ENCODE data around the gene ZBTB20. TPM values are rescaled to one million over a fixed set of nuclear protein-coding genes. Genes with fewer than 3 reads are reported as not detected.

ZBTB20 gene
- total RNA-seq, 1 donor from 2014 or later, result 30.4 TPM

GRCh38 chr3:114294940-114295480 is 852.1 kb downstream of the ZBTB20 start:
- H3K4me3 Mint-ChIP-seq, result no peak overlapping the region
- no peak for DNase-seq (ENCODE audit: low spot score in 2 of 2, unreplicated experiment in 2 of 2)

GRCh38 chr3:114293838-114294535 is 853.1 kb downstream of the ZBTB20 start, which contains the start of gene TIGIT:
Gene TIGIT (plus strand): TSS chr3:114294028. CDS start chr3:114294062, 34 bp downstream.
- no peak within 1 kb of the TSS for H3K4me3 Mint-ChIP-seq
- H3K27ac Mint-ChIP-seq, result no peak within 1 kb of the TSS
- no peak for TF ChIP-seq CTCF (IDR thresholded peaks at IDR 0.05; ENCODE audit: unreplicated experiment)
- H3K36me3 Mint-ChIP-seq, result no peaks in the 10 kb centered on the region
- DNase-seq (ENCODE audit: low spot score in 2 of 2, unreplicated experiment in 2 of 2), result no peak
- no peaks in the 10 kb centered on the region for H3K9me3 Mint-ChIP-seq
- peaks cover 5% of the 10 kb centered on the region for H3K27me3 Mint-ChIP-seq (ENCODE audit: low read depth)
- no peaks in the 10 kb centered on the region for H3K4me1 Mint-ChIP-seq

More at GRCh38 chr3:114294940-114295480, 852.1 kb downstream of the ZBTB20 start:
- H3K27me3 Mint-ChIP-seq (ENCODE audit: low read depth), result peaks cover 8% of the 10 kb centered on the region
- H3K27ac Mint-ChIP-seq, result no peak overlapping the region
- no peaks in the 10 kb centered on the region for H3K4me1 Mint-ChIP-seq
- H3K9me3 Mint-ChIP-seq, result no peaks in the 10 kb centered on the region
- H3K36me3 Mint-ChIP-seq, result no peaks in the 10 kb centered on the region
- no peak for TF ChIP-seq CTCF (IDR thresholded peaks at IDR 0.05; ENCODE audit: unreplicated experiment)

- no peaks in the 10 kb centered on the region for H3K4me1 Mint-ChIP-seq
- H3K4me3 Mint-ChIP-seq, result no peak overlapping the region
- peak; percentile 74 for TF ChIP-seq CTCF (IDR thresholded peaks at IDR 0.05; ENCODE audit: unreplicated experiment)
- peaks cover 8% of the 10 kb centered on the region for H3K27me3 Mint-ChIP-seq (ENCODE audit: low read depth)
- H3K27ac Mint-ChIP-seq, result no peak overlapping the region
- H3K9me3 Mint-ChIP-seq, result no peaks in the 10 kb centered on the region
- H3K36me3 Mint-ChIP-seq, result no peaks in the 10 kb centered on the region
- peak; percentile 36 to 66 for DNase-seq (ENCODE audit: low spot score in 2 of 2, unreplicated experiment in 2 of 2)
These were observed 855.9 kb downstream of the ZBTB20 start for GRCh38 chr3:114290911-114291901.

GRCh38 chr3:114286266-114286665 is 860.8 kb downstream of the ZBTB20 start:
- no peak overlapping the region for H3K27ac Mint-ChIP-seq
- no peak for DNase-seq (ENCODE audit: low spot score in 2 of 2, unreplicated experiment in 2 of 2)
- H3K36me3 Mint-ChIP-seq, result no peaks in the 10 kb centered on the region
- H3K27me3 Mint-ChIP-seq (ENCODE audit: low read depth), result peaks cover 3% of the 10 kb centered on the region
- no peak overlapping the region for H3K4me3 Mint-ChIP-seq
- H3K4me1 Mint-ChIP-seq, result no peaks in the 10 kb centered on the region
- no peak for TF ChIP-seq CTCF (IDR thresholded peaks at IDR 0.05; ENCODE audit: unreplicated experiment)
- H3K9me3 Mint-ChIP-seq, result peaks cover 7% of the 10 kb centered on the region

GRCh38 chr3:114285648-114286230 is 861.3 kb downstream of the ZBTB20 start:
- no peak overlapping the region for H3K4me3 Mint-ChIP-seq
- no peak for TF ChIP-seq CTCF (IDR thresholded peaks at IDR 0.05; ENCODE audit: unreplicated experiment)
- DNase-seq (ENCODE audit: low spot score in 2 of 2, unreplicated experiment in 2 of 2), result no peak
- peaks cover 7% of the 10 kb centered on the region for H3K9me3 Mint-ChIP-seq
- H3K27ac Mint-ChIP-seq, result no peak overlapping the region
- H3K27me3 Mint-ChIP-seq (ENCODE audit: low read depth), result peaks cover 3% of the 10 kb centered on the region
- no peaks in the 10 kb centered on the region for H3K36me3 Mint-ChIP-seq
- H3K4me1 Mint-ChIP-seq, result no peaks in the 10 kb centered on the region

Data from mesothelial cell of epicardium (in vitro differentiated cells).